IMR-90 (cell line): ENCODE results near the gene TCAP.

Source experiments
- CTCF ChIP-seq: conservative IDR thresholded peaks from 2 replicates; pipeline ENCODE4 v1.5.1; 2012; ENCODE audit warnings: mild to moderate bottlenecking, low read depth, low read length, improper control_type of control experiment
- MXI1 ChIP-seq: IDR thresholded peaks from 2 replicates; pipeline ENCODE4 v1.6.1; 2012; ENCODE audit warnings: low read depth, mild to moderate bottlenecking, low read length, moderate library complexity, borderline replicate concordance
- RFX5 ChIP-seq: IDR thresholded peaks from 2 replicates; pipeline ENCODE4 v1.8.0; 2012; ENCODE audit warnings: low read depth, mild to moderate bottlenecking, low read length, moderate library complexity

- TF ChIP-seq CTCF = no peak
- no peak for TF ChIP-seq RFX5
- TF ChIP-seq MXI1 = no peak
Measured at GRCh38 chr17:39659279-39660010, 5.7 kb upstream of the TCAP start.
